NCI-H128 (cell line): ENCODE data around the gene LMF2.
"Not testable (repeated sequence)": the region's sequence is repeated elsewhere in the genome, so short reads cannot be mapped to it uniquely, and the experiment has no call there.

Source experiments
- DNase-seq: peaks from one replicate; lab custom pipeline; 2025; ENCODE audit not compliant: unreplicated experiment; lab: John Stamatoyannopoulos, UW

LMF2 gene

GRCh38 chr22:50507421-50507990 lies at the start of gene LMF2:
Gene LMF2, minus strand, starts transcription at chr22:50507702. Its CDS starts 27 bp downstream, at chr22:50507675.
- no peak for DNase-seq

- DNase-seq: no peak
Observed at GRCh38 chr22:50556703-50557102, 49.2 kb upstream of the LMF2 start.

- DNase-seq: no peak
Observed at GRCh38 chr22:50553310-50553709, 45.8 kb upstream of the LMF2 start.

GRCh38 chr22:50551160-50551752 lies 43.8 kb upstream of the LMF2 start:
- DNase-seq: no peak

GRCh38 chr22:50550395-50550794 lies 42.9 kb upstream of the LMF2 start:
- no peak for DNase-seq

- no peak for DNase-seq
Observed at GRCh38 chr22:50548921-50549790, 41.7 kb upstream of the LMF2 start.

- DNase-seq: no peak
Observed at GRCh38 chr22:50548040-50548920, 40.8 kb upstream of the LMF2 start.

- DNase-seq: no peak
Observed at GRCh38 chr22:50547263-50547985, 39.9 kb upstream of the LMF2 start.

GRCh38 chr22:50546326-50547262 lies 39.1 kb upstream of the LMF2 start:
- DNase-seq: no peak

GRCh38 chr22:50545522-50546325 lies 38.2 kb upstream of the LMF2 start, which contains the start of gene KLHDC7B:
Gene KLHDC7B, plus strand, starts transcription at chr22:50545899. Its CDS starts 345 bp downstream, at chr22:50546244.
- DNase-seq: no peak

GRCh38 chr22:50544746-50545253 lies 37.3 kb upstream of the LMF2 start:
- DNase-seq: no peak

- DNase-seq: no peak
Observed at GRCh38 chr22:50544078-50544745, 36.7 kb upstream of the LMF2 start.

- no peak for DNase-seq
Observed at GRCh38 chr22:50542416-50542927, 35.0 kb upstream of the LMF2 start.

- DNase-seq: not testable (repeated sequence)
Observed at GRCh38 chr22:50541667-50542026, 34.1 kb upstream of the LMF2 start.

- DNase-seq: no peak
Observed at GRCh38 chr22:50540381-50540780, 32.9 kb upstream of the LMF2 start.

- DNase-seq: no peak
Observed at GRCh38 chr22:50537765-50538164, 30.3 kb upstream of the LMF2 start.

GRCh38 chr22:50536226-50536625 lies 28.7 kb upstream of the LMF2 start:
- DNase-seq: no peak

GRCh38 chr22:50535113-50535512 lies 27.6 kb upstream of the LMF2 start:
- DNase-seq: no peak
